Measurements from ENCODE around the gene SPAG16.

GRCh38 chr2:213290501-213290900, 6.2 kb downstream of the SPAG16 start:
- TF ChIP-seq CTCF (IDR thresholded peaks at IDR 0.05), result no peak
- no peak for TF ChIP-seq POLR2A (IDR thresholded peaks at IDR 0.05)
